Lower leg skin (tissue), 3 donors: Measurements from ENCODE around the gene TRAF7.

Experiments
- POLR2A ChIP-seq, 2 donors: fragments of 450-650 bp; IDR thresholded peaks; one replicate each; pipeline ENCODE4 v1.6.1; 2016 to 2017; ENCODE audit warnings: antibody characterized with exemption in 2 of 2, mild to moderate bottlenecking in 1 of 2, moderate library complexity in 1 of 2
- TF ChIP-seq, protein P1 (sequence below), 3 donors: fragments of 450-650 bp; IDR thresholded peaks; one replicate each; pipeline ENCODE4 v1.5.1; 2016; ENCODE audit warnings: antibody characterized with exemption in 3 of 3, mild to moderate bottlenecking in 3 of 3, moderate library complexity in 2 of 3

DNA sequence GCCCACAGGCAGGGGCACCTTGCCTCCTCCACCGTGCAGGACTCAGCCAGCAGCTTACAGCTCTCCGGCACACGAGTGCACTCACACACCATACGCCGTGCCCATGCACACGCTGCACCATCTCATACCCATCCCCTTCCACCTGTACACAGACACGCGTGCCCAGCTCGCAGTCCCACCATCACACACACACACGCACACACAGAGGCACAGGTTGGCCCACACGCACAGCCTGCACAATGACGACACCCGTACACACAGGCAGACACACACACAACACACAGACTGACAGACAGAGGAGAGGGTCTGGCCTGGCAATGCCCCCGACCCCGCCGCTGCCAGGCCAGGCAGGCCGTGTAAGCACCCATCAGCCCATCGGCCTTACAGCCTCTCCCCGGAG, 28.8 kb downstream of the TRAF7 start:
- TF ChIP-seq, protein P1, sequence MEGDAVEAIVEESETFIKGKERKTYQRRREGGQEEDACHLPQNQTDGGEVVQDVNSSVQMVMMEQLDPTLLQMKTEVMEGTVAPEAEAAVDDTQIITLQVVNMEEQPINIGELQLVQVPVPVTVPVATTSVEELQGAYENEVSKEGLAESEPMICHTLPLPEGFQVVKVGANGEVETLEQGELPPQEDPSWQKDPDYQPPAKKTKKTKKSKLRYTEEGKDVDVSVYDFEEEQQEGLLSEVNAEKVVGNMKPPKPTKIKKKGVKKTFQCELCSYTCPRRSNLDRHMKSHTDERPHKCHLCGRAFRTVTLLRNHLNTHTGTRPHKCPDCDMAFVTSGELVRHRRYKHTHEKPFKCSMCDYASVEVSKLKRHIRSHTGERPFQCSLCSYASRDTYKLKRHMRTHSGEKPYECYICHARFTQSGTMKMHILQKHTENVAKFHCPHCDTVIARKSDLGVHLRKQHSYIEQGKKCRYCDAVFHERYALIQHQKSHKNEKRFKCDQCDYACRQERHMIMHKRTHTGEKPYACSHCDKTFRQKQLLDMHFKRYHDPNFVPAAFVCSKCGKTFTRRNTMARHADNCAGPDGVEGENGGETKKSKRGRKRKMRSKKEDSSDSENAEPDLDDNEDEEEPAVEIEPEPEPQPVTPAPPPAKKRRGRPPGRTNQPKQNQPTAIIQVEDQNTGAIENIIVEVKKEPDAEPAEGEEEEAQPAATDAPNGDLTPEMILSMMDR (IDR thresholded peaks at IDR 0.05), result no peak
- TF ChIP-seq POLR2A (IDR thresholded peaks at IDR 0.05), result no peak
